ENCODE results near the gene ALPK1. TPM values are rescaled to one million over a fixed set of nuclear protein-coding genes. Genes with fewer than 3 reads are reported as not detected.

Gene ALPK1
- total and polyA plus RNA-seq, 10 donors, result 5.6 to 92.9 (median 51.0) TPM

DNA sequence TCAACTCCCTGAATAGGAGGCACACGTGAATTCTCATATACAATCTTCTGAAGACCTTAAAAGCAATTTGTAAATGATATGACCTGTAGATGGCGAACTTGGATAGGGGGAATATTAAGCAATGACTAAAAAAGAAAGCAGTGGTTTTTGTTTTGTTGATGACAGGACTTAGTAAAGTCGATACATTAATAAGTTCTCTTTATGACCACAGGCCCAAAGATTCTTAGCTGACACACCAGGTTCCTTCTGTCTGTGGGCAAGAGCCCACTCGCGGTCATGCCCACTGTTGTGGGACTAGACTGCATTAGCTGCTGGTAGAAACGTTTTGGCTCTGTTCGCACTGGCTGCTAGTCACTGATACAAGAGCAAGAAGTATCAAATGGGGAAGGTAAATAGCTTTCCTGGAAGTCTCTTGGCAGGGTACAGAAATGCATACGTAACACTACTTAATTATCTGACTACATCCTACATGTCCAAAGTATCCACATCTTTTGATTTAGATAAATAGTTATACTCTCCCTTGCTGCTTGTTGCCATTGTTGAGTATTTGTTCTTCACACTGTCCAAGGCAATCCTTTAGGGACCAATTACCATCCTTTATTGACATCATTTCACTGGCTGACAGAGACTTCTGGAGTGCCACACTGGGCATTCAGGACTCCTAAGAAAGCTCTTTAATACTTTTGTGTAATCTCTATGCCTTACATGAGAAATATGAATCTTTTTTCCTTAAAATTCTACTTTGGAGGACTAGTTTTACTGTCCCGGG lies 31.0 kb downstream of the ALPK1 start:
- Histone ChIP-seq H3K4me1 (peaks cover 0 to 6% (median 0%) of the 10 kb centered on the region in 6 donors), H3K9me3 (no peaks in the 10 kb centered on the region), H3K4me3 (no peak overlapping the region), H3K36me3 (peaks cover 0 to 90% (median 7%) of the 10 kb centered on the region in 6 donors), H3K27me3 (replicated peaks in 1 of 7) (no peaks in the 10 kb centered on the region), H3K27ac (no peak overlapping the region)
- TF ChIP-seq, protein P1, sequence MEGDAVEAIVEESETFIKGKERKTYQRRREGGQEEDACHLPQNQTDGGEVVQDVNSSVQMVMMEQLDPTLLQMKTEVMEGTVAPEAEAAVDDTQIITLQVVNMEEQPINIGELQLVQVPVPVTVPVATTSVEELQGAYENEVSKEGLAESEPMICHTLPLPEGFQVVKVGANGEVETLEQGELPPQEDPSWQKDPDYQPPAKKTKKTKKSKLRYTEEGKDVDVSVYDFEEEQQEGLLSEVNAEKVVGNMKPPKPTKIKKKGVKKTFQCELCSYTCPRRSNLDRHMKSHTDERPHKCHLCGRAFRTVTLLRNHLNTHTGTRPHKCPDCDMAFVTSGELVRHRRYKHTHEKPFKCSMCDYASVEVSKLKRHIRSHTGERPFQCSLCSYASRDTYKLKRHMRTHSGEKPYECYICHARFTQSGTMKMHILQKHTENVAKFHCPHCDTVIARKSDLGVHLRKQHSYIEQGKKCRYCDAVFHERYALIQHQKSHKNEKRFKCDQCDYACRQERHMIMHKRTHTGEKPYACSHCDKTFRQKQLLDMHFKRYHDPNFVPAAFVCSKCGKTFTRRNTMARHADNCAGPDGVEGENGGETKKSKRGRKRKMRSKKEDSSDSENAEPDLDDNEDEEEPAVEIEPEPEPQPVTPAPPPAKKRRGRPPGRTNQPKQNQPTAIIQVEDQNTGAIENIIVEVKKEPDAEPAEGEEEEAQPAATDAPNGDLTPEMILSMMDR (IDR thresholded peaks at IDR 0.05 in 8 of 11, conservative IDR thresholded peaks at IDR 0.05 in 3 of 11), result peak in 6 of 11 experiments; percentile 24 to 54 (median 39)
- TF ChIP-seq POLR2A (IDR thresholded peaks at IDR 0.05), result no peak
- DNase-seq, result peak; percentile 62
- 60 to 72% (median 69%) methylated on average over 9 of the region's 9 CpGs for WGBS, 5 donors
- intact Hi-C loops (cut with DNase I; ENCODE audit: low total_unique reads), result loop anchor here (5.0 kb wide), 1 partner anchor 199 kb away; no protein-coding TSS in a partner anchor

DNA sequence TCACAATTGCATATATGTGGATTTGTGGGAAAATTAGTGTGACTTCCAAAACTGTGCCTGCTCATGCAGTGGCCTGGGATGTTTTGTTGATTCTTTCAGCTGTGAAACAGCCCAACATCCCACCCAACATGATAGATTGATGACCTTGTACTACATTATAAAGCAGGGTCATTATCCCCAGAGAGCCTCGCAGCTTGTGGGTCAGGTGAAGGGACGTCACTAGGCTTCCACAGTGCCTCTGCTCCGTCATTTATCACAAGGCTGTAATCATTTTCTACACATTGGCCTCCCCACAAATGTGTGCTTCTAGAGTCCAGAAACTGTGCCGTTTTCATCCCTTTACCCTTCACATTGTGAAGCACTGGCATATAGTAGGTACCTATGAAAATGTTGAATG lies 31.6 kb downstream of the ALPK1 start:
- 92 to 97% (median 94%) methylated on average over 4 of the region's 4 CpGs for WGBS, 5 donors
- peaks cover 0 to 93% (median 7%) of the 10 kb centered on the region in 6 donors for H3K36me3 ChIP-seq
- intact Hi-C loops (cut with DNase I; ENCODE audit: low total_unique reads), result loop anchor here (5.0 kb wide), 1 partner anchor 199 kb away; no protein-coding TSS in a partner anchor
- no peaks in the 10 kb centered on the region for H3K9me3 ChIP-seq
- no peak overlapping the region for H3K27ac ChIP-seq
- DNase-seq, result no peak
- no peak for TF ChIP-seq POLR2A (IDR thresholded peaks at IDR 0.05)
- TF ChIP-seq, protein P1 (IDR thresholded peaks at IDR 0.05 in 8 of 11, conservative IDR thresholded peaks at IDR 0.05 in 3 of 11), result no peak
- no peak for TF ChIP-seq POLR2AphosphoS5 (IDR thresholded peaks at IDR 0.05)
- H3K27me3 ChIP-seq (replicated peaks in 1 of 7), result no peaks in the 10 kb centered on the region
- H3K4me3 ChIP-seq, result no peak overlapping the region
- H3K4me1 ChIP-seq, result peaks cover 0 to 6% (median 0%) of the 10 kb centered on the region in 6 donors

DNA sequence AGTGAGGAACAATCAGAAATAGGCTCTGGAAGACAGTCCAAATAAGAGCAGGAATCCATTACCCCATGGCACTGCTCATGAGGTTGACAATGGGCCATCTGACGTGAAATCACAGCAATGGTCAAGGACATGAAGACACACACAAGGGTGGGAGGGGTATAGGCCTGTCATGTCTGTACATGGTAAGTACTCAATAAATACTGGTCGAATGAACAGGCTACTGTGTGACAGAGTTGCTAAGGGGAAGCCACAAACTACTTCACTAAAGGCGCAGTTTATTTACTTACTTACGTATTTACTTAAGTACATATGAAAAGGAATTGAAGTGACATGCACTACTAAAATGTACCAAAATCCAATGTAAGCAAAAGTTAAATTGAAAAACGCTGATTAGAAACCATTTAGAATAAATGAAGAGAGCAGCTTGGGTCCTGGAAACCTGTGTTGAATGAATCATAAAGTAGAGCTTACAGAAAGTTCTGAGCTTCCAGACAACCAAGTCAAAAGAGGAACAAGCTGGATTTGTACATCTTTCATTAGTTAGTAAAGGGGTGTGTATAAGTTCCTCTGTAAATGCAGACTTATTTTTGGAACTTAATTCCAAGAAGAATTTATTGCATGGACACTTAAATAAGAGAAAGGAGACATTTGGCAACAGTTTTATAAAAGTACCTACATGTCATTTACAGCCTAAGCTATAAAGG lies 32.7 kb downstream of the ALPK1 start:
- TF ChIP-seq POLR2A (IDR thresholded peaks at IDR 0.05), result no peak
- TF ChIP-seq, protein P1 (IDR thresholded peaks at IDR 0.05 in 8 of 11, conservative IDR thresholded peaks at IDR 0.05 in 3 of 11), result no peak
- TF ChIP-seq POLR2AphosphoS5 (IDR thresholded peaks at IDR 0.05), result no peak
- Histone ChIP-seq H3K9me3 (no peaks in the 10 kb centered on the region), H3K4me1 (peaks cover 0 to 6% (median 0%) of the 10 kb centered on the region in 6 donors), H3K27me3 (replicated peaks in 1 of 7) (no peaks in the 10 kb centered on the region), H3K36me3 (peaks cover 0 to 89% (median 7%) of the 10 kb centered on the region in 6 donors), H3K27ac (no peak overlapping the region), H3K4me3 (no peak overlapping the region)
- intact Hi-C loops (cut with DNase I; ENCODE audit: low total_unique reads), result loop anchor here (5.0 kb wide), 1 partner anchor 197 kb away; no protein-coding TSS in a partner anchor
- 89 to 93% (median 90%) methylated on average over 5 of the region's 5 CpGs for WGBS, 5 donors
- no peak for DNase-seq

DNA sequence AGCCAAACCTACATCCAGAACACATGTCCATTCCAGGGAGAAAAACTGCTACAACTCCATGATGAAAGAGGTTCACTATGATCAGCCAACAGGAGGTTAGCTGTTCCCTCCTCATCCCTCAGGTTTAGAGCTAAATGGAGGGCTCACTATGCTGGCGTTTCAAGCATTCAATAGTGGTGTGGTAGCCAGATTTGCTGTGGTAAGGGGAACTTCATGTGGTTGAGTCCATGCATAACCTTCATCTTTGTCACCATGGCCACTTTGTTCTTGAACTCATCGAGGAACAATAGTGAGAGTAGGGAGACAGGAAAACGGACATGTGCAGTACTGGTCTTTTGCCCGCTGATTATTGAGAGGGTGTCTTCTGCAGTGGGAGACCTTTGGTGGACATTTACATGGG lies 33.8 kb downstream of the ALPK1 start:
- Histone ChIP-seq H3K4me3 (no peak overlapping the region), H3K9me3 (no peaks in the 10 kb centered on the region), H3K36me3 (peaks cover 0 to 89% (median 2%) of the 10 kb centered on the region in 6 donors), H3K4me1 (peaks cover 0 to 6% (median 0%) of the 10 kb centered on the region in 6 donors), H3K27ac (no peak overlapping the region), H3K27me3 (replicated peaks in 1 of 7) (no peaks in the 10 kb centered on the region)
- TF ChIP-seq, protein P1 (IDR thresholded peaks at IDR 0.05 in 8 of 11, conservative IDR thresholded peaks at IDR 0.05 in 3 of 11), result no peak
- TF ChIP-seq POLR2AphosphoS5 (IDR thresholded peaks at IDR 0.05) (no peak), POLR2A (IDR thresholded peaks at IDR 0.05) (no peak)
- no peak for DNase-seq
- 89 to 96% (median 94%) methylated on average over 4 of the region's 4 CpGs for WGBS, 5 donors
- intact Hi-C loops (cut with DNase I; ENCODE audit: low total_unique reads), result no loop called here

All from spleen (tissue), 11 donors.